GM19193 (cell line): ENCODE measurements around the gene TMEM129.

Experiments
- POLR2A ChIP-seq: IDR thresholded peaks from 4 replicates; pipeline ENCODE4 v1.6.1; 2011; ENCODE audit not compliant: insufficient read depth, insufficient read length; ENCODE audit errors: extremely low read depth

Gene TMEM129

DNA sequence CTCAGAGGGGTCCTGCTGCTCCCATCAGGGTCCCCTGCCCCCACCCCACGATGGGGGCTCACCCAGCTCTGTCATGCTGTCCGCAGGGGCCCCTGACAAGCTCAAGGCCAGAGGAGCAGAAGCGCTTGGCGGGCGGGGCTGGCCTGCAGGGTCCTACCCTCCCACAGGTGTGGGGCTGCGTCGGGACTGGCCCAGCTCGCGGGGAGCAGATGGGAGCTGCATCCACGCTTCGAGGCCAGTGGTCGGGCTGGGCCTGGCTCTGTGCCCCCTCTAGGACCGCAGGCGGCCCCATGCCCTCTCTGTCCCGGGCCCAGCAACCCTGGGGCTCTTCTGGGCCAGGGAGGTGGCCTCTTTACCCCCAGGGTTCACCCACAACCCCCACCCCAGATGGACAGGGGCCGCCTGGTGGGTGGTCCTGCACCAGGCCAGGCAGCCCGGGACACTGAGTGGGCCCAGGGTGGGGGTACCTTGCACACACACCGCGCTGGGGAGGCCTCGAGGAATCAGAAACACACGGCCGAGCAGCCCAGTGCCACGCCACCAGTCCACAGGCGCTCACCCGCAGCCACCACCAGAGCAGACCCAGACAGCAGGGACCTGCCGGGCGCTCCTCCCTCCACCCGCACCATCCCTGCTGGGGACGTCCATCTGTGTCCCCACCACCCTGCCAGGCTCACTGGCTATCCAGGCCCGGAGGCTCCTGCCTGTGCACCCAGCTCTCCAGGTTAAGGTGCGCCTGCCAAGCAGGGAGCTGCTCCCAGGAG, 30.2 kb upstream of the TMEM129 start:
- TF ChIP-seq POLR2A, result no peak

- no peak for TF ChIP-seq POLR2A
Observed at GRCh38 chr4:1750381-1751154, 29.4 kb upstream of the TMEM129 start.

DNA sequence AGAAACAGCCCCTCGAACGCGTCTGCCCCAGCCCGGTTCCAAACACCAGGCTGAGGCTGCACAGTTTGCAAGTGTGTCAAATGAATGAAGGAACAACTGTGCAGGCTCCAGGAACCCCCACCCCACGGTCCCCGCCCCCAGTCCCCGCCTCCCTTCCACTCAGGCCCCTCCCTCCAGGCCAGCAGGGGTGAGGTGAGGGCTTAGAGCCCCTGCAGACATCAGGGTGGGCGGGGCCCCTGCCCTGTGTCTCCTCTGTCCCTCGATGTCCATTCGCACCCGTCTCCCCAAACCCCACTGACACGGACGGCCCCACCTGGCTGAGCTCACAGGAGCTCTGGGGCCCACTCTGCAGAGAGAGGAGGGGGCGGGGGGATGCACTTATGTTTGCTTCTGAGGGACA, 28.7 kb upstream of the TMEM129 start:
- TF ChIP-seq POLR2A, result no peak

- no peak for TF ChIP-seq POLR2A
Observed at GRCh38 chr4:1749370-1749769, 28.2 kb upstream of the TMEM129 start.

DNA sequence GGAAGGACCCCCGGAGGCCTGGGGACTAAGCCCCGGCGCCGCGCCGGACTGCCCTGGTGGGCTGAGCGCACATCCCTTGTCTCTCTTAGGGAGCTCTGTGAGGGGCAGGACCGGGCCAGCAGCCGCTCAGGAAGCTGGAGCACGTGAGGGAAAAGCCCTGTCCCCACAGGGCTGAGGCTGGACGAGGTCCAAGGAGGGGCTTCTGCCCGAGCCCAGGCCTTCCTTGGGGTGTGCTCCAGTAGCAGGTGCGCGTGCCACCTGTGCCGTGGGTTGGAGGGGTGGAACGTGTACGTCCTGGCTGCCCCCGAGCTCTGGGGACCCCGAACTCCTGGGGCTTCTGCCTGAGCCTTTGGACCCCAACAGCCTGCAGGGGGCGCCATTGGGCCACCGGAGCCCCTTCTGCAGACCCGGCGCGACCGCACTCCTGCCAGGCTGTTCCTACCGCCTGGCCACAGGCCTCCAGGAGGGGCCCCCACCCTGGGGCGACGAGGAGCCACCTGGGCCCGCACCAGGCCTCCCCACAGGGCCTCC, 27.4 kb upstream of the TMEM129 start:
- no peak for TF ChIP-seq POLR2A

DNA sequence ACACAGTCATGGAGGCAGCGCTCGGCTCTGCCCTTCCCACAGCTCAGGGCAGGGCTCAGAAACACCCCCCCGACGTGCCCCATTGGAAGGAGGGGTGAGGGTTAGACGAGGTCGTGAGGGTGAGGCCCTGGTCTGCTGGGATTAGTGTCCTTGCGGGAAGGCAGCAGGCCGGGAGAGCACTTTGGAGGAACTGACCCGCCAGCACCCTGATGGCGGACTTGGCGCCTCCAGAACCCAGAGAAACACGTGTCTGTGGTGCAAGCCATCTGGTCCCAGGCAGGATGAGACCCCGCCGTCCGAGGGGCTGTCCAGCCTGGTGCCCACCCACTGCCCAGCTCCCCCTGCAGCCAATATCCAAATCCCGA, 26.5 kb upstream of the TMEM129 start:
- TF ChIP-seq POLR2A, result no peak

- no peak for TF ChIP-seq POLR2A
Observed at GRCh38 chr4:1746919-1747602, 25.9 kb upstream of the TMEM129 start.

GRCh38 chr4:1746265-1746691, 25.2 kb upstream of the TMEM129 start:
- no peak for TF ChIP-seq POLR2A

DNA sequence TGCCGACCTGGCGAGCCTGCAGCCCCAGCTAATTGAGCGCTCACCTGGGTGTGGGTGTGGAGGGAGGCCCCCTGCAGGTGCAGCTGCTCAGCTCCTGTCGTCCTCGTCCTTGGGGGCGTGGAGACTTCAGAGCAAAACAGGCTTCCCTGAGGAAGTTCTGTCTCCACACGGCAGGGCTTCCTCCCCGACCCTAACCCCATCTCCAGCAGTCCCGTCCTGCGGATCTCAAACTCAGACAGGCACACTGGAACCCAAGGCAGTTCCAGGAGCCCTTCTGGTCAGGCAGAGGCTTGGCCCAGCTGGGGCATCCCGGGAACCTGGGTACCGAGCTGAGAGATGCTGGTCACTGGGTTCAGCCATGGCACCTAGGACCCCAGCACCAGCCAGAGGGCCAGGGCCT, 24.6 kb upstream of the TMEM129 start:
- TF ChIP-seq POLR2A, result no peak

GRCh38 chr4:1745165-1745564, 24.0 kb upstream of the TMEM129 start:
- TF ChIP-seq POLR2A, result no peak

GRCh38 chr4:1744552-1744951, 23.4 kb upstream of the TMEM129 start:
- TF ChIP-seq POLR2A, result no peak

- no peak for TF ChIP-seq POLR2A
Observed at GRCh38 chr4:1743975-1744374, 22.9 kb upstream of the TMEM129 start.

- no peak for TF ChIP-seq POLR2A
Observed at GRCh38 chr4:1743551-1743950, 22.4 kb upstream of the TMEM129 start.

- no peak for TF ChIP-seq POLR2A
Observed at GRCh38 chr4:1741208-1741607, 20.1 kb upstream of the TMEM129 start.

GRCh38 chr4:1740021-1740545, 19.0 kb upstream of the TMEM129 start:
- no peak for TF ChIP-seq POLR2A

- TF ChIP-seq POLR2A, result no peak
Observed at GRCh38 chr4:1739358-1739757, 18.2 kb upstream of the TMEM129 start.

DNA sequence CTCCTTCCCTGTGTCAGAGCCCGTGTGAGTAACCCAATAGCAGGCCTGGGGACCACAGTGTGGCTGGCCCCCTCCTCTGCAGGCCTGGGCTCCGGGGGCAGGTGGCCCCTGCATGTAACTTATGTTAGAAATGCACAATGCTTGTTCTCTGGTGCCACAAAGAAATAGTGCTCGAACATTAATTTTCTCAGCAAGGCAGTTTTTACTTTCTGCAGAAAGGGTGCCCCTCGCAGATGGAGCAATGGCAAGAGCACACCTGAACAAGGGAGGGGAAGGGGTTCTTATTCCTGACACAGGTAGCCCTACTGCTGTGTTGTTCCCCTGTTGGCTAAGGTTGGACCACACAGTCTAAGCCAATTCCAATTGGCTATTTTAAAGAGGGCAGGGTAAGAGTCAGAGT, 17.3 kb upstream of the TMEM129 start:
- TF ChIP-seq POLR2A, result no peak
